Measurements from ENCODE around the gene GARIN5B. TPM values are rescaled to one million over a fixed set of nuclear protein-coding genes. Genes with fewer than 3 reads are reported as not detected.

Gene GARIN5B
- total and polyA plus RNA-seq, 2 of the 8 experiments (the other 6 are each of a cell fraction or from before 2014, with no cell fraction given), result 0.03 TPM; not detected in 1

DNA sequence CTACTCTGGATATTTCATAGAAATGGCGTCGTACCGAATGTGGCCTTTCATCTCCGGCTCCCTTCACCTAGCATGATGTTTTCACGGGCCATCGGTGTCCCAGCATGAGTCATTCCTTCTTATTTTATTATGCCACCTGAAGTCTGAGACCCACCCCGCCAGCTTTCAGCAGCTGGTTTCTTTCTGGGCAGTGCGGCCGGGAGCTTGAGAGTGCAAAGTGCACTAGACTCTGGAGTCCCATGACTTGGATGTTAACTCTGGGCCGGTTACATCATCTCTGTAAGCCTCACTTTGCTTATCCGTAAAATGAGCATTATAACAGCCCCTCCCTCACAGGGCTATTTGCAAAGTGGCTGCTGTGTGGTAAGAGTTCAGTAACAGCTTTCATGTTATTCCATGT, 29.2 kb downstream of the GARIN5B start:
- H2BK5ac ChIP-seq (ENCODE audit: low read depth, low read length), result peak overlapping the region; percentile 10; the same call in 1 of the 2 replicates
- no peaks in the 10 kb centered on the region for H4K20me1 ChIP-seq (replicated peaks in 1 of 2; ENCODE audit: control insufficient read depth in 1 of 2, insufficient read depth in 2 of 2, low read length in 2 of 2)
- no peak overlapping the region for H3K14ac ChIP-seq (ENCODE audit: insufficient read length)
- ChIA-PET POLR2A (ENCODE audit: partially characterized antibody) (interaction anchor here (0.6 to 2.6 kb wide), 6 partner anchors 12 to 179 kb away, joined by 3 to 10 read pairs (median 3); partner anchors contain the start of gene UBE2S), CTCF (ENCODE audit: partially characterized antibody) (interaction anchor here (1.0 kb wide), 1 partner anchor 15 kb away, joined by 3 read pairs; no protein-coding TSS in a partner anchor)
- H2BK12ac ChIP-seq (ENCODE audit: low read depth, low read length), result no peak overlapping the region
- H3K79me2 ChIP-seq (ENCODE audit: control insufficient read depth in 1 of 2, insufficient read depth in 2 of 2, low read length in 2 of 2), result no peaks in the 10 kb centered on the region
- no peak overlapping the region for H2BK20ac ChIP-seq (ENCODE audit: low read length)
- no peaks in the 10 kb centered on the region for H3K36me3 ChIP-seq (ENCODE audit: control insufficient read depth in 2 of 4, insufficient read depth in 4 of 4, low read length in 3 of 4)
- DNase-seq (ENCODE audit: low read depth in 1 of 2, low spot score in 2 of 2) (no peak), FAIRE-seq (no peak)
- H2BK120ac ChIP-seq (replicated peaks; ENCODE audit: low read depth, low read length), result no peak overlapping the region
- no peak overlapping the region for H4K8ac ChIP-seq (ENCODE audit: extremely low read depth, insufficient read depth, low read length)
- peaks cover 0 to 7% (median 1%) of the 10 kb centered on the region in 4 experiments; a peak in 2 of 7 replicates for H3K4me1 ChIP-seq (replicated peaks in 1 of 4; ENCODE audit: control insufficient read depth in 3 of 4, insufficient read depth in 4 of 4, low read length in 3 of 4)
- H2BK15ac ChIP-seq (ENCODE audit: low read length), result no peak overlapping the region
- H3K4ac ChIP-seq (replicated peaks; ENCODE audit: insufficient read length, low read depth, low read length), result no peak overlapping the region
- H3K79me1 ChIP-seq (ENCODE audit: low read depth, low read length), result no peaks in the 10 kb centered on the region
- H2AK5ac ChIP-seq (ENCODE audit: low read depth, low read length), result no peak overlapping the region
- H2AFZ ChIP-seq (ENCODE audit: low read length), result no peak overlapping the region
- WGBS, 2 experiments (ENCODE audit: extremely low coverage in 1 of 2, insufficient coverage in 1 of 2, insufficient read length in 1 of 2, insufficient replicate concordance in 2 of 2, low coverage in 1 of 2, low lambda C conversion rate in 2 of 2, missing lambda C conversion rate in 1 of 2), result 88% methylated on average over 11 of the region's 11 CpGs; no CpG with 5 or more reads in 1 of the 2 experiments
- H3K27me3 ChIP-seq (replicated peaks in 1 of 4; ENCODE audit: control insufficient read depth in 3 of 4, extremely low read depth in 1 of 4, insufficient read depth in 3 of 4, low read length in 3 of 4), result peaks cover 0 to 3% (median 0%) of the 10 kb centered on the region in 4 experiments; a peak in 1 of 7 replicates
- peaks cover 5% of the 10 kb centered on the region; the same call in 1 of the 2 replicates for H3K23me2 ChIP-seq (ENCODE audit: low read depth, low read length)
- no peak overlapping the region for H3K4me3 ChIP-seq (ENCODE audit: extremely low read depth in 1 of 4, insufficient read depth in 2 of 4, low read depth in 3 of 4, low read length in 4 of 4)
- H4K91ac ChIP-seq (replicated peaks; ENCODE audit: insufficient read length, low read length), result no peak overlapping the region
- no peak overlapping the region for H3K23ac ChIP-seq (ENCODE audit: insufficient read length)
- no peak overlapping the region for H4K5ac ChIP-seq (ENCODE audit: insufficient read length, low read depth, low read length)
- no peak overlapping the region for H3K56ac ChIP-seq (replicated peaks; ENCODE audit: insufficient read length, low read depth, low read length)
- H3K18ac ChIP-seq (ENCODE audit: extremely low read depth, low read length), result no peak overlapping the region
- no peak overlapping the region for H3K4me2 ChIP-seq (ENCODE audit: insufficient read depth in 1 of 2, low read depth in 2 of 2, low read length in 2 of 2)
- no peak for TF ChIP-seq GABPA (IDR thresholded peaks at IDR 0.05; ENCODE audit: borderline replicate concordance, insufficient read depth, low read length)
- no peak for TF ChIP-seq RNF2 (IDR thresholded peaks at IDR 0.05; ENCODE audit: borderline replicate concordance, low read depth, low read length, missing control alignments, poor library complexity, severe bottlenecking)
- no peak for TF ChIP-seq CBX8 (IDR thresholded peaks at IDR 0.05; ENCODE audit: borderline replicate concordance, low read depth, low read length)
- no peak for TF ChIP-seq CHD1 (IDR thresholded peaks at IDR 0.05; ENCODE audit: low read depth, low read length)
- TF ChIP-seq, protein P1, sequence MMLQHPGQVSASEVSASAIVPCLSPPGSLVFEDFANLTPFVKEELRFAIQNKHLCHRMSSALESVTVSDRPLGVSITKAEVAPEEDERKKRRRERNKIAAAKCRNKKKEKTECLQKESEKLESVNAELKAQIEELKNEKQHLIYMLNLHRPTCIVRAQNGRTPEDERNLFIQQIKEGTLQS (IDR thresholded peaks at IDR 0.05; ENCODE audit: insufficient read depth, low read depth, low read length), result no peak
- no peak overlapping the region for H3K27ac ChIP-seq (ENCODE audit: low read depth, low read length)
- H3K9ac ChIP-seq (replicated peaks in 1 of 4; ENCODE audit: extremely low read depth in 1 of 4, low read depth in 3 of 4, low read length in 3 of 4), result no peak overlapping the region
- no peaks in the 10 kb centered on the region for H3K9me3 ChIP-seq (ENCODE audit: insufficient read depth in 2 of 2, low read depth in 1 of 2, low read length in 1 of 2)

Measured in H1 (cell line).